HEK293 (cell line): Measurements from ENCODE around the gene GPRC5D.

Experiments used
- CTCF ChIA-PET: fragments of 350-600 bp; formaldehyde crosslinking; extraction: SDS; loops from one replicate; lab custom pipeline; 2021; ENCODE audit warnings: antibody characterized with exemption; lab: Yijun Ruan, JAX
- POLR2A ChIA-PET: fragments of 300-600 bp; formaldehyde crosslinking; extraction: SDS; loops from one replicate; lab custom pipeline; 2020; ENCODE audit warnings: antibody characterized with exemption, inconsistent platforms; lab: Yijun Ruan, JAX
- H3K27ac ChIP-seq: fragments of 200-500 bp; sonication (Bioruptor generic); 2 replicates; pipeline ENCODE4 v1.5.1; 2014; ENCODE audit warnings: low read depth, low read length, control low read depth, inconsistent platforms; ENCODE audit errors: extremely low read depth
- H3K36me3 ChIP-seq, 2 experiments: fragments of 200-500 bp in 1 of 2; sonication (Bioruptor generic) in 1 of 2; 1 replicate in 1 of 2; 2 replicates in 1 of 2; pipeline ENCODE4 v1.5.1; 2014 to 2017; ENCODE audit warnings: inconsistent platforms in 2 of 2, low read length in 2 of 2; ENCODE audit not compliant: control insufficient read depth in 2 of 2, insufficient read depth in 1 of 2
- H3K4me1 ChIP-seq: fragments of 200-500 bp; sonication (Bioruptor generic); 2 replicates; pipeline ENCODE4 v1.5.1; 2014; ENCODE audit warnings: mild to moderate bottlenecking, low read length, inconsistent platforms; ENCODE audit not compliant: control insufficient read depth, insufficient read depth
- H3K4me3 ChIP-seq: 2 replicates; pipeline ENCODE4 v1.5.1; 2011; ENCODE audit warnings: low read depth, mild to moderate bottlenecking, control low read depth, low read length, moderate library complexity
- H3K9me3 ChIP-seq: fragments of 200-500 bp; sonication (Bioruptor generic); 2 replicates; pipeline ENCODE4 v1.5.1; 2014; ENCODE audit warnings: low read depth, low read length, inconsistent platforms; ENCODE audit not compliant: control insufficient read depth, insufficient read depth
- HIC1 ChIP-seq: fragments of 450-650 bp; formaldehyde crosslinking; IDR thresholded peaks from 2 replicates; pipeline ENCODE4 v1.5.1; 2016; ENCODE audit warnings: missing biosample characterization, missing genetic modification characterization
- INSM2 ChIP-seq: fragments of 450-650 bp; formaldehyde crosslinking; IDR thresholded peaks from 2 replicates; pipeline ENCODE4 v1.5.1; 2016; ENCODE audit warnings: missing biosample characterization, missing genetic modification characterization
- KLF10 ChIP-seq: fragments of 450-650 bp; IDR thresholded peaks from 2 replicates; pipeline ENCODE4 v1.5.1; 2018; ENCODE audit warnings: missing biosample characterization, mild to moderate bottlenecking, missing genetic modification characterization
- OSR2 ChIP-seq: fragments of 450-650 bp; formaldehyde crosslinking; IDR thresholded peaks from 2 replicates; pipeline ENCODE4 v1.5.1; 2016; ENCODE audit warnings: missing biosample characterization, missing genetic modification characterization
- REPIN1 ChIP-seq: fragments of 450-650 bp; formaldehyde crosslinking; IDR thresholded peaks from 2 replicates; pipeline ENCODE4 v1.5.1; 2017; ENCODE audit warnings: missing biosample characterization, missing genetic modification characterization, low read depth
- SP3 ChIP-seq: fragments of 450-650 bp; formaldehyde crosslinking; IDR thresholded peaks from 2 replicates; pipeline ENCODE4 v1.5.1; 2016; ENCODE audit warnings: missing biosample characterization, missing genetic modification characterization
- YY2 ChIP-seq: fragments of 450-650 bp; formaldehyde crosslinking; IDR thresholded peaks from 2 replicates; pipeline ENCODE4 v1.5.1; 2016; ENCODE audit warnings: missing biosample characterization, missing genetic modification characterization
- ZBTB20 ChIP-seq: fragments of 450-650 bp; formaldehyde crosslinking; IDR thresholded peaks from 2 replicates; pipeline ENCODE4 v1.5.1; 2016; ENCODE audit warnings: missing biosample characterization, missing genetic modification characterization
- ZEB2 ChIP-seq: fragments of 450-650 bp; formaldehyde crosslinking; IDR thresholded peaks from 2 replicates; pipeline ENCODE4 v1.5.1; 2016; ENCODE audit warnings: missing biosample characterization, missing genetic modification characterization
- ZIC2 ChIP-seq: fragments of 450-650 bp; formaldehyde crosslinking; IDR thresholded peaks from 2 replicates; pipeline ENCODE4 v1.5.1; 2016; ENCODE audit warnings: missing biosample characterization, missing genetic modification characterization
- ZNF121 ChIP-seq: fragments of 450-650 bp; formaldehyde crosslinking; IDR thresholded peaks from 2 replicates; pipeline ENCODE4 v1.5.1; 2016; ENCODE audit warnings: missing biosample characterization, missing genetic modification characterization
- ZNF169 ChIP-seq: fragments of 450-650 bp; formaldehyde crosslinking; IDR thresholded peaks from 2 replicates; pipeline ENCODE4 v1.5.1; 2016; ENCODE audit warnings: missing biosample characterization, missing genetic modification characterization
- ZNF23 ChIP-seq: fragments of 450-650 bp; formaldehyde crosslinking; IDR thresholded peaks from 2 replicates; pipeline ENCODE4 v1.5.1; 2016; ENCODE audit warnings: missing biosample characterization, missing genetic modification characterization, borderline replicate concordance
- ZNF266 ChIP-seq: fragments of 450-650 bp; formaldehyde crosslinking; IDR thresholded peaks from 2 replicates; pipeline ENCODE4 v1.5.1; 2016; ENCODE audit warnings: missing biosample characterization, missing genetic modification characterization, low read depth
- ZNF274 ChIP-seq, 2 experiments: fragments of 200-500 bp in 1 of 2; fragments of 450-650 bp in 1 of 2; sonication (Bioruptor generic) in 1 of 2; formaldehyde crosslinking in 1 of 2; IDR thresholded peaks; 2 replicates each; pipeline versions ENCODE4 v1.5.1 to v1.6.1; 2014 to 2016; ENCODE audit warnings: borderline replicate concordance in 1 of 2, inconsistent platforms in 1 of 2, low read length in 1 of 2, missing biosample characterization in 1 of 2, missing genetic modification characterization in 1 of 2
- ZNF280C ChIP-seq: fragments of 450-650 bp; formaldehyde crosslinking; IDR thresholded peaks from 2 replicates; pipeline ENCODE4 v1.5.1; 2016; ENCODE audit warnings: missing biosample characterization, missing genetic modification characterization
- ZNF324 ChIP-seq: fragments of 450-650 bp; formaldehyde crosslinking; IDR thresholded peaks from 2 replicates; pipeline ENCODE4 v1.5.1; 2016; ENCODE audit warnings: missing biosample characterization, missing genetic modification characterization
- ZNF362 ChIP-seq: fragments of 450-650 bp; formaldehyde crosslinking; IDR thresholded peaks from 2 replicates; pipeline ENCODE4 v1.5.1; 2016; ENCODE audit warnings: missing biosample characterization, missing genetic modification characterization
- ZNF48 ChIP-seq: fragments of 450-650 bp; formaldehyde crosslinking; IDR thresholded peaks from 2 replicates; pipeline ENCODE4 v1.5.1; 2016; ENCODE audit warnings: missing biosample characterization, missing genetic modification characterization
- ZNF501 ChIP-seq: fragments of 450-650 bp; formaldehyde crosslinking; IDR thresholded peaks from 2 replicates; pipeline ENCODE4 v1.5.1; 2016; ENCODE audit warnings: missing biosample characterization, missing genetic modification characterization
- ZNF571 ChIP-seq: fragments of 450-650 bp; formaldehyde crosslinking; IDR thresholded peaks from 2 replicates; pipeline ENCODE4 v1.5.0; 2017; ENCODE audit warnings: missing biosample characterization, missing genetic modification characterization
- ZNF585B ChIP-seq: fragments of 450-650 bp; formaldehyde crosslinking; IDR thresholded peaks from 2 replicates; pipeline ENCODE4 v1.5.1; 2016; ENCODE audit warnings: missing biosample characterization, missing genetic modification characterization
- ZNF623 ChIP-seq: fragments of 450-650 bp; formaldehyde crosslinking; IDR thresholded peaks from 2 replicates; pipeline ENCODE4 v1.5.1; 2016; ENCODE audit warnings: missing biosample characterization, missing genetic modification characterization
- ZNF660 ChIP-seq: fragments of 450-650 bp; IDR thresholded peaks from 2 replicates; pipeline ENCODE4 v1.5.1; 2018; ENCODE audit warnings: missing biosample characterization, mild to moderate bottlenecking, missing genetic modification characterization
- ZNF704 ChIP-seq: fragments of 450-650 bp; formaldehyde crosslinking; IDR thresholded peaks from 2 replicates; pipeline ENCODE4 v1.5.1; 2016; ENCODE audit warnings: missing biosample characterization, missing genetic modification characterization
- ZNF830 ChIP-seq: fragments of 450-650 bp; IDR thresholded peaks from 2 replicates; pipeline ENCODE4 v1.5.0; 2018; ENCODE audit warnings: missing biosample characterization, missing genetic modification characterization, low read depth, mild to moderate bottlenecking, moderate library complexity
- ZSCAN18 ChIP-seq: fragments of 450-650 bp; formaldehyde crosslinking; IDR thresholded peaks from 2 replicates; pipeline ENCODE4 v1.5.1; 2016; ENCODE audit warnings: missing biosample characterization, missing genetic modification characterization
- ZSCAN4 ChIP-seq: fragments of 450-650 bp; formaldehyde crosslinking; IDR thresholded peaks from 2 replicates; pipeline ENCODE4 v1.5.1; 2017; ENCODE audit warnings: missing biosample characterization, missing genetic modification characterization

GPRC5D gene

GRCh38 chr12:12965836-12966235 is 13.9 kb upstream of the GPRC5D start (continued):
- TF ChIP-seq ZNF660 (tag by site-specific recombination) (no peak), ZIC2 (tag by site-specific recombination) (no peak), ZSCAN18 (no peak), ZNF266 (tag by site-specific recombination) (no peak), ZSCAN4 (tag by site-specific recombination) (no peak), HIC1 (tag by site-specific recombination) (no peak), ZNF623 (tag by site-specific recombination) (no peak), ZNF324 (tag by site-specific recombination) (no peak), KLF10 (tag by site-specific recombination) (no peak)

GRCh38 chr12:12964255-12964654 is 12.3 kb upstream of the GPRC5D start:
- H3K36me3 ChIP-seq, result no peaks in the 10 kb centered on the region
- no peaks in the 10 kb centered on the region for H3K4me1 ChIP-seq
- H3K4me3 ChIP-seq, result no peak overlapping the region
- no peak overlapping the region for H3K27ac ChIP-seq
- no peaks in the 10 kb centered on the region for H3K9me3 ChIP-seq
- CTCF ChIA-PET, result interaction anchor here (0.8 kb wide), 1 partner anchor 9 kb away, joined by 4 read pairs; no protein-coding TSS in a partner anchor
- TF ChIP-seq INSM2 (tag by site-specific recombination) (no peak), ZEB2 (tag by site-specific recombination) (no peak), ZNF704 (no peak), SP3 (tag by site-specific recombination) (no peak), ZNF830 (tag by site-specific recombination) (no peak), ZNF23 (tag by site-specific recombination) (no peak), OSR2 (tag by site-specific recombination) (no peak), ZNF585B (tag by site-specific recombination) (no peak), YY2 (tag by site-specific recombination) (no peak), ZNF280C (no peak), ZNF48 (no peak), ZNF169 (no peak), ZNF501 (tag by site-specific recombination) (no peak), ZBTB20 (no peak), ZNF362 (tag by site-specific recombination) (no peak), ZNF274 (IDR thresholded peaks at IDR 0.05; ENCODE audit: low read length) (no peak), ZNF274 (tag by site-specific recombination; IDR thresholded peaks at IDR 0.05; ENCODE audit: borderline replicate concordance) (no peak), ZNF121 (tag by site-specific recombination) (no peak), ZNF571 (tag by site-specific recombination) (no peak), REPIN1 (tag by site-specific recombination) (no peak)
- POLR2A ChIA-PET, result no interaction called here
